H9 (cell line): ENCODE data around the gene TXLNG. TPM values are rescaled to one million over a fixed set of nuclear protein-coding genes. Genes with fewer than 3 reads are reported as not detected.

Source experiments
- DNase-seq: peaks from one replicate; pipeline ENCODE4 v3.0.0-alpha.2; 2017
- H2AFZ ChIP-seq: one replicate; pipeline ENCODE4 v1.6.1; 2013; ENCODE audit warnings: mild to moderate bottlenecking, low read length, control low read depth, moderate library complexity
- H2AK5ac ChIP-seq: 2 replicates; pipeline ENCODE4 v1.6.1; 2013; ENCODE audit warnings: low read length, control low read depth, mixed read lengths; ENCODE audit not compliant: insufficient read length
- H2BK120ac ChIP-seq: one replicate; pipeline ENCODE4 v1.6.1; 2013; ENCODE audit warnings: low read depth, mild to moderate bottlenecking, low read length, control low read depth, inconsistent platforms; ENCODE audit not compliant: poor library complexity, severe bottlenecking
- H2BK12ac ChIP-seq: 2 replicates; pipeline ENCODE4 v1.6.1; 2013; ENCODE audit warnings: low read length, control low read depth, mixed read lengths, low read depth; ENCODE audit not compliant: insufficient read length
- H2BK15ac ChIP-seq: 2 replicates; pipeline ENCODE4 v1.6.1; 2013; ENCODE audit warnings: low read depth, low read length, control low read depth
- H2BK20ac ChIP-seq: one replicate; pipeline ENCODE4 v1.6.1; 2013; ENCODE audit warnings: low read depth, mild to moderate bottlenecking, low read length, control low read depth, inconsistent platforms; ENCODE audit not compliant: poor library complexity, severe bottlenecking
- H2BK5ac ChIP-seq: 2 replicates; pipeline ENCODE4 v1.6.1; 2013; ENCODE audit warnings: low read length, control low read depth, mixed read lengths; ENCODE audit not compliant: insufficient read length
- H3K14ac ChIP-seq: 2 replicates; pipeline ENCODE4 v1.6.1; 2013; ENCODE audit warnings: low read length, control low read depth; ENCODE audit not compliant: insufficient read depth
- H3K18ac ChIP-seq: 2 replicates; pipeline ENCODE4 v1.6.1; 2013; ENCODE audit warnings: low read depth, mild to moderate bottlenecking, mixed read lengths, low read length, control low read depth; ENCODE audit not compliant: insufficient read length
- H3K23ac ChIP-seq: 2 replicates; pipeline ENCODE4 v1.6.1; 2013; ENCODE audit warnings: low read length, control low read depth, mixed read lengths, low read depth; ENCODE audit not compliant: insufficient read length
- H3K23me2 ChIP-seq: 2 replicates; pipeline ENCODE4 v1.6.1; 2013; ENCODE audit warnings: low read depth, mild to moderate bottlenecking, mixed read lengths, low read length, control low read depth; ENCODE audit not compliant: insufficient read length, poor library complexity, severe bottlenecking
- H3K27ac ChIP-seq: 2 replicates; pipeline ENCODE4 v1.5.1; 2013; ENCODE audit warnings: low read length, control low read depth, mixed read lengths, low read depth; ENCODE audit not compliant: insufficient read length
- H3K27me3 ChIP-seq: 2 replicates; pipeline ENCODE4 v1.6.1; 2013; ENCODE audit warnings: low read length, control low read depth, inconsistent platforms; ENCODE audit not compliant: insufficient read depth
- H3K4ac ChIP-seq: 2 replicates; pipeline ENCODE4 v1.6.1; 2013; ENCODE audit warnings: low read depth, mild to moderate bottlenecking, control low read depth, inconsistent platforms, low read length, moderate library complexity
- H3K4me1 ChIP-seq: 2 replicates; pipeline ENCODE4 v1.6.1; 2013; ENCODE audit warnings: low read length, control low read depth, inconsistent platforms; ENCODE audit not compliant: insufficient read depth
- H3K4me2 ChIP-seq: 2 replicates; pipeline ENCODE4 v1.6.1; 2013; ENCODE audit warnings: low read length, control low read depth, mixed read lengths; ENCODE audit not compliant: insufficient read length, insufficient read depth
- H3K56ac ChIP-seq: 2 replicates; pipeline ENCODE4 v1.6.1; 2013; ENCODE audit warnings: low read depth, mild to moderate bottlenecking, mixed read lengths, low read length, control low read depth; ENCODE audit not compliant: insufficient read length
- H3K79me1 ChIP-seq: 2 replicates; pipeline ENCODE4 v1.6.1; 2013; ENCODE audit warnings: low read depth, mild to moderate bottlenecking, moderate library complexity, low read length, control low read depth, inconsistent platforms; ENCODE audit not compliant: insufficient read depth, poor library complexity, severe bottlenecking
- H3K79me2 ChIP-seq: 2 replicates; pipeline ENCODE4 v1.6.1; 2013; ENCODE audit warnings: low read length, control low read depth, inconsistent platforms; ENCODE audit not compliant: insufficient read depth
- H3K9ac ChIP-seq: 2 replicates; pipeline ENCODE4 v1.6.1; 2013; ENCODE audit warnings: low read length, control low read depth, mixed read lengths; ENCODE audit not compliant: insufficient read length; ENCODE audit errors: extremely low read depth
- H3K9me3 ChIP-seq: one replicate; pipeline ENCODE4 v1.6.1; 2013; ENCODE audit warnings: low read depth, low read length, inconsistent platforms; ENCODE audit not compliant: control insufficient read depth
- H3T11ph ChIP-seq: one replicate; pipeline ENCODE4 v1.6.1; 2013; ENCODE audit warnings: mild to moderate bottlenecking, low read length, control low read depth, inconsistent platforms
- H4K20me1 ChIP-seq: one replicate; pipeline ENCODE4 v1.6.1; 2013; ENCODE audit not compliant: control insufficient read depth, insufficient read length, insufficient read depth
- H4K5ac ChIP-seq: 2 replicates; pipeline ENCODE4 v1.6.1; 2013; ENCODE audit warnings: low read depth, mild to moderate bottlenecking, mixed read lengths, low read length, control low read depth; ENCODE audit not compliant: insufficient read length
- H4K8ac ChIP-seq: replicated peaks from 2 replicates; pipeline ENCODE4 v1.6.1; 2013; ENCODE audit warnings: low read length, control low read depth, mixed read lengths, low read depth; ENCODE audit not compliant: insufficient read length
- H4K91ac ChIP-seq: 2 replicates; pipeline ENCODE4 v1.6.1; 2013; ENCODE audit warnings: low read depth, mild to moderate bottlenecking, moderate library complexity, mixed read lengths, low read length, control low read depth; ENCODE audit not compliant: insufficient read length
- H3K27ac Mint-ChIP-seq, 3 experiments: 2 replicates in 2 of 3; 3 replicates in 1 of 3; pipeline ENCODE4 v1.8.0; 2020 to 2021; ENCODE audit warnings: mixed read lengths in 3 of 3, mild to moderate bottlenecking in 1 of 3, moderate library complexity in 1 of 3
- H3K27me3 Mint-ChIP-seq: 2 replicates; pipeline ENCODE4 v1.8.0; 2021; ENCODE audit warnings: low read depth, mild to moderate bottlenecking, moderate library complexity, mixed read lengths
- H3K36me3 Mint-ChIP-seq, 3 experiments: 2 replicates in 2 of 3; 3 replicates in 1 of 3; pipeline ENCODE4 v1.8.0; 2020 to 2021; ENCODE audit warnings: low read depth in 3 of 3, mixed read lengths in 3 of 3; ENCODE audit not compliant: insufficient read depth in 1 of 3
- H3K4me1 Mint-ChIP-seq, 2 experiments: 2 replicates each; pipeline ENCODE4 v1.8.0; 2020; ENCODE audit warnings: mixed read lengths in 2 of 2
- H3K4me3 Mint-ChIP-seq, 2 experiments: 2 replicates in 1 of 2; 3 replicates in 1 of 2; pipeline ENCODE4 v1.8.0; 2020 to 2021; ENCODE audit warnings: mild to moderate bottlenecking in 2 of 2, mixed read lengths in 2 of 2, moderate library complexity in 1 of 2
- H3K9me3 Mint-ChIP-seq, 2 experiments: 2 replicates in 1 of 2; 3 replicates in 1 of 2; pipeline ENCODE4 v1.8.0; 2020; ENCODE audit warnings: mild to moderate bottlenecking in 2 of 2, mixed read lengths in 2 of 2, moderate library complexity in 1 of 2
- CTCF ChIP-seq: fragments of 200-600 bp; sonication (generic); conservative IDR thresholded peaks from 3 replicates; pipeline ENCODE4 v1.8.0; 2021; ENCODE audit warnings: antibody characterized with exemption, mild to moderate bottlenecking
- WGBS: extraction: QIAGEN DNeasy Blood & Tissue Kit; methylation state at CpG from one replicate; pipeline ENCODE4 v1.1.7; 2013; ENCODE audit warnings: missing lambda C conversion rate, low lambda C conversion rate, mixed read lengths; ENCODE audit not compliant: insufficient read length; ENCODE audit errors: extremely low coverage; 5-methylcytosine and 5-hydroxymethylcytosine counted together
- total RNA-seq: library from RNA; stranded (reverse); gene quantifications from 2 replicates; pipeline ENCODE4 v1.2.1, GENCODE V29; 2021

The TXLNG gene
- total RNA-seq, 1 experiment from 2014 or later: 90.7 TPM

DNA sequence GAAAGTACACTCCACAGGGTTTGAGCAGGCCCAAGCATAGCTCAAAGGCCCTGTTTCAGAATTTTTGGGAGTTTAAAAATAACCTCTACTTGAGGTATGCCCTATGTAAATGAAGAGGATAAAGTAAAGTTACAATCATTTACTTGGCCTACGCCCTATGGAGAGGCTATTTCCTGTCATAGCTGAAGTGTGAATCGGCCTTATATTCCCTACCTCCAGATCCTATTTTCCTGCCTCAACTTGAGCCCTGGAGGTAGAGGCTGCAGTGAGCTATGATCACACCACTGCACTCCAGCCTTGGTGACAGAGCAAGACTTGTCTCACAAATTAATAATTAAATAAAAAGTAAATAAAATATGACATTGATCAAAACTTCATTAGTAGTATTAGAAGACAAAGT lies 11.5 kb upstream of the TXLNG start:
- no peak overlapping the region for H3K14ac ChIP-seq
- H3K9me3 Mint-ChIP-seq: peaks cover 3% of the 10 kb centered on the region in 2 experiments; a peak in 4 of 5 replicates
- H3T11ph ChIP-seq: no peak overlapping the region
- H3K27me3 ChIP-seq: no peaks in the 10 kb centered on the region
- H3K23ac ChIP-seq: no peak overlapping the region
- H2BK5ac ChIP-seq: no peak overlapping the region
- no peak overlapping the region for H3K9ac ChIP-seq
- DNase-seq: no peak
- H3K4me2 ChIP-seq: no peak overlapping the region
- H3K79me2 ChIP-seq: no peaks in the 10 kb centered on the region
- H3K56ac ChIP-seq: no peak overlapping the region
- no peaks in the 10 kb centered on the region for H3K79me1 ChIP-seq
- no peak overlapping the region for H3K4me3 Mint-ChIP-seq
- H4K5ac ChIP-seq: no peak overlapping the region
- no CpG with 5 or more reads among the region's 2 CpGs for WGBS
- no peaks in the 10 kb centered on the region for H3K9me3 ChIP-seq
- no peak overlapping the region for H3K27ac ChIP-seq
- no peak overlapping the region for H3K4ac ChIP-seq
- no peak overlapping the region for H2AK5ac ChIP-seq
- H4K91ac ChIP-seq: no peak overlapping the region
- no peaks in the 10 kb centered on the region for H3K23me2 ChIP-seq
- no peak overlapping the region for H3K27ac Mint-ChIP-seq
- no peak overlapping the region for H2BK15ac ChIP-seq
- H3K18ac ChIP-seq: no peak overlapping the region
- no peaks in the 10 kb centered on the region for H4K20me1 ChIP-seq
- no peak overlapping the region for H2BK120ac ChIP-seq
- no peak overlapping the region for H2BK12ac ChIP-seq
- no peak overlapping the region for H2BK20ac ChIP-seq
- no peak overlapping the region for H4K8ac ChIP-seq
- no peaks in the 10 kb centered on the region for H3K27me3 Mint-ChIP-seq
- no peak overlapping the region for H2AFZ ChIP-seq
- H3K36me3 Mint-ChIP-seq: peaks cover 0 to 11% (median under 1%) of the 10 kb centered on the region in 3 experiments; a peak in 4 of 7 replicates
- TF ChIP-seq CTCF: no peak
- H3K4me1 Mint-ChIP-seq: peaks cover 16 to 19% of the 10 kb centered on the region in 2 experiments
- H3K4me1 ChIP-seq: peaks cover 5% of the 10 kb centered on the region; the same call in 1 of the 2 replicates
